GM19468 (cell line): ENCODE results near the gene RALGPS1.

ENCODE experiments used
- ATAC-seq: cut with Tn5 transposase; IDR thresholded peaks from one replicate; pipeline ENCODE4 v1.9.1; 2021; ENCODE audit warnings: mild to moderate bottlenecking, moderate library complexity, moderate number of reproducible peaks; ENCODE audit not compliant: unreplicated experiment; ENCODE audit errors: extremely low read depth

The RALGPS1 gene

DNA sequence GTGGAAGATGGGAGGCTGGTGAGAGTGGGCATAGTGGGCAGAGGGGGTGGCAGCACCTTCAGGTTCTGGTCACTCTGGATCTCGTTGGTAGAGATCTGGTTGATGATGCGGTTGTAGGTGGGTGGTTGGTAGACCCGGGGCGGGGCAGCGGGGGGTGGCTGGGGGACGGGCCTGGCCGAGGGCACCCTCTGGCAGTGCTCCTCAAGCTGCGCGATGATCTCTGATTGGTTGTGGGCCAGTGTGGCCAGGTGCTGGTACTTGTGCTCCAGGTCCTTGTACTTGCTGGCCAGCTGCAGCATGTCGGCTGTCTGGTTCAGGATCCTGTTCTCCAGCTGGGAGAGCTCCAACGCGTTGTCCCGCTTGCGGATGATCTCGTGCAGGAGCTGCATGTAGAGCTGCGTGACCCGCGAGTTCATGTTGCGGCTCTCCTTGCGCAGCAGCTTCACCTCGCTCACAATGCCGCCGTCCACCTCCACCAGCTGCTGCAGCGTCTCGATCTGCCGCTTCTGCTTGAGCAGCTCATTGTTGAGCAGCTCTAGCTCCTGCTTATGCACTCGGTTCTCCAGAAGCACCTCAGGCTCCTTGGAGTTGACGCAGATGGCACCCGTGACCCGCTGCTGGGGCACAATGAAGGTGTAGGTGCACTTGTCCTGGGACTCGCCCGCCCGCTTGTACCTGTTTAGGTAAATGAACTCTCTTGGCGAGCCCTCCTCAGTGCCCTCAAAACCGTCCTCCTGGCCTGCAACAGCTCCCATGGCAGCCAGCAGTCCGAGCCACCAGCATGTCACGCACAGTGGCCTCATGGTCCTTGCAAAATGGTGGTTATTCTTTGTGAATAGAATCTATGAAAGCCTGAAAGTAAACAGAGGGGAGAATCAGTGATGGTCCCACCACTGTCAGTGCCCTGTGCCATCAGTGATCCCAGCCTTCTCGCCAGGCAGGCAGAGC, 193.6 kb downstream of the RALGPS1 start:
- ATAC-seq, result no peak

DNA sequence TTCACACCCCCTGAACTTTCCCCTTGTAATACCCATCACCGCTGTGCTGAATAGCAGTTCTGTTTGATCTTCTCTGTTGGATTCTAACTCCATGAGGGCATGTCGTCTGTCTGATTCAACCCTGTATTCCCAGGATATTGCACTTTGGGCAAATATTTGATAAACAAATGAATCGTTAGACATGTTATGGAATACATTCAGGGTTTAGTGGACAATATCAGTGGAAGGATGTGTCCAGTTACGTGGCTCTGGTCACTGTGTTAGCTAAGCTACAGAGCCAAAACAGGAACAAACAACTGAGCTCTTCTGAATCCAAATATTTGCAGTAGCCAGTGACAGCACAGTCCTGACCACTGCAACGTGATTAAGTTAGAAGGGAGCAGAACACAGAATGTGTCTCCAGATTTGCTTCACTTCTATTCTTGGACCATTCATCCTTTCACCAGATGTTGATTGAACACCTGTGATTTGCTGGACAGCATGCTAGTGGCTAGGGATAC, 194.7 kb downstream of the RALGPS1 start:
- no peak for ATAC-seq

GRCh38 chr9:127112056-127112455, 197.5 kb downstream of the RALGPS1 start:
- ATAC-seq, result no peak

DNA sequence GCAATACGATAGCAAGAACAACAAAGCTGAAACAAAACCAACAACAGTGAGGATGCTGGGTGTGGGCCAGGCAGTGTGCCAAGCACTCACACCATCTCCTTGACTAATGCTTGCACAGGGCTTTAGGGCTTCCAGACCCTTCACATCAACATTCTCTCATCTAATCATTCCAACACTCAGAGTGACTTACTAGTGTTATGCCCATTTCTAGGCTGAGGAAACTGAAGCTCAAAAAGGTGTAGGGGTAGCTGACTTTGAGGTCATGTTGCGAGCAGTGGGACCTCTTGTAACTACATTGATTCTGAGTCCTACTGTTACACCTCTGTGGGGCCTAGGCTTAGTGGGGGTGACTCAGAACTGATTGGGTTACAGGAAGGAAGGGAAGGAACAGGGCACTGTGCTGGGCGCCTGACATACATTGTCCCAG, 198.2 kb downstream of the RALGPS1 start:
- ATAC-seq, result no peak

- no peak for ATAC-seq
Observed at GRCh38 chr9:127113191-127113972, 198.8 kb downstream of the RALGPS1 start.

GRCh38 chr9:127114606-127115005, 200.0 kb downstream of the RALGPS1 start:
- ATAC-seq, result no peak

DNA sequence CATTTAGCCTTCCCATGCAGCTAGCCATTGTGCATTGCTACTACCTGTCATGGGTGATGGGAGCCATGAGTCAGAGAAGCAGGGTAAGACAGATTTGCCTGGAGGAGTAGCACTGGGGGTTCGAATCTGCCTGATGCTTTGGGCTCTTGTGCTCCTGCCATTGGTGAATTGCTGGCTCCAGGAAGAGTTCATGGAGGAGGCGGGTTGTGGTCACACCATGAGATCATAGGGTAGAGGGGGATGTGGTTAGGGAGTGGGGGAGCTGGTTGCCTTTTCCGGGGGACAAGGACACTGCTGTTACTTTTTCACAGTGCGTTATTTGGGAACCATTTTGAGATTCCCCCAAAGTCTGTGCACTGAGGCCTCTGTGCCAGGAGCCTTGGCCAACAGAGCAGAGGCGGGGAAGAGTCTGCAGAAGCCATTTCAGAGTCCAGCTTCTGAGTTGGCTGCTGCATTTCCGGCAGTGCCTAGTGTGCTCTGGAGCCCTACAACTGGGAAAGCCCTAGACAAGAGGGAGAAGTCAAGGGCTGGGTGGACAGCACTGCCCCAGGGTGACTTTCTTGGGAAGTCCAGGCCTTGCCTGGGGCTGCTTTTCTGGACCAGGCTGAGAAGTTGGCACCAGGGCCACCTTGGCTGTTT, 201.6 kb downstream of the RALGPS1 start:
- ATAC-seq, result no peak

DNA sequence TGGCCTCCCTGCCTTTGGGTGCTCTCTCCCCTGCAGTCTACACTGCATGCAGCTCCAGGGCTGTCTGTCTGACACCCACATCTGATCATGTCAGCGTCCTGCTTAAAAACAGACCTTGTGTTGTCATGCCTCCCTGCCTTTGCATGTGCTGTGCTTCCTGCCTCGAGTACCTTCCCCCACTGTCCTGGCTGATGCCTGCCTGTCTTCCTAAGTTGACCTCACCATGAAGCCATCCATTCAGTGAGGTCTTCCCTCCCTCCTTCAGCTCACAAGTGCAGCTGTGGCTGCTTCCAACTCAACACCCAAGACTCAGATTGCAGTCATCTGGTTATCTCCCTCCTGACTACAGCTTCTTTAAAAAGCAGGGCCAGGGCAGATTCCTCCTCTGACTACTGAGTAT, 202.4 kb downstream of the RALGPS1 start:
- ATAC-seq, result no peak

DNA sequence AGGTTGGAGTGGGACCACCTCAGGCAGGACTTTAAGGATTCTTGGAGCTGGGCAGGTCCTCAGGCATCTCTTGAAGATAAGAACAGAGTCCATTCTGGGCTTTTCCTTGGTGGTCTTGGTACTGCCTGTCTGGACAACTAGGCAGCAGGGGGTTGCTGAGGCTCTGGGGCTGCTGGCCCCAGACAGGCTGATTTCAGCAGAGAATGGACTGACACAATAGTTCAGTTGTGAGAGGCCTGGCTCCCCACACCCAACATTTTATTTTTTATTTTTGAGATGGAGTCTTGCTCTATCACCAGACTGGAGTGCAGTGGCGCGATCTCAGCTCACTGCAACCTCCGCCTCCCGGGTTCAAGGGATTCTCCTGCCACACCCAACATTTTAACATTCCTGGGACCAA, 203.2 kb downstream of the RALGPS1 start:
- no peak for ATAC-seq

GRCh38 chr9:127118597-127119319, 204.2 kb downstream of the RALGPS1 start:
- ATAC-seq, result peak; percentile 19

DNA sequence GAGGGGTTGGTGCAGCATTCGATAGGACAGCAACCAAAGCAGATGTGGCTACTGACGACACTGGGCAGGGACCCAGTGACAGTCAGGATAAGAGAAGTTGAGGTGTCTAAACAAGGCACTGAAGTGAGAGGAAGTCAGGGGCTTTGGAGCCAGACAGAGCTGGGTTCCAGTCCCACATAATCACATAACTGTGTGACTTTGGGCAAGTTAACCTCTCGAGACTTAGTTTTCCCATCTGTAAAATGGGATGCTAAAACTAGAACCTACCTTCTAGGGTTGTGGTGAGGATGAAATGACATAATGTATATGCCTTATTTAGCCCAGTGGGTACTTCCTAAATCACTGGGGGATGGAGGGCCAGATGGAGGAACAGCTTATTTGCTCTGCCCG, 204.7 kb downstream of the RALGPS1 start:
- no peak for ATAC-seq

- ATAC-seq, result no peak
Observed at GRCh38 chr9:127121628-127122175, 207.1 kb downstream of the RALGPS1 start.

DNA sequence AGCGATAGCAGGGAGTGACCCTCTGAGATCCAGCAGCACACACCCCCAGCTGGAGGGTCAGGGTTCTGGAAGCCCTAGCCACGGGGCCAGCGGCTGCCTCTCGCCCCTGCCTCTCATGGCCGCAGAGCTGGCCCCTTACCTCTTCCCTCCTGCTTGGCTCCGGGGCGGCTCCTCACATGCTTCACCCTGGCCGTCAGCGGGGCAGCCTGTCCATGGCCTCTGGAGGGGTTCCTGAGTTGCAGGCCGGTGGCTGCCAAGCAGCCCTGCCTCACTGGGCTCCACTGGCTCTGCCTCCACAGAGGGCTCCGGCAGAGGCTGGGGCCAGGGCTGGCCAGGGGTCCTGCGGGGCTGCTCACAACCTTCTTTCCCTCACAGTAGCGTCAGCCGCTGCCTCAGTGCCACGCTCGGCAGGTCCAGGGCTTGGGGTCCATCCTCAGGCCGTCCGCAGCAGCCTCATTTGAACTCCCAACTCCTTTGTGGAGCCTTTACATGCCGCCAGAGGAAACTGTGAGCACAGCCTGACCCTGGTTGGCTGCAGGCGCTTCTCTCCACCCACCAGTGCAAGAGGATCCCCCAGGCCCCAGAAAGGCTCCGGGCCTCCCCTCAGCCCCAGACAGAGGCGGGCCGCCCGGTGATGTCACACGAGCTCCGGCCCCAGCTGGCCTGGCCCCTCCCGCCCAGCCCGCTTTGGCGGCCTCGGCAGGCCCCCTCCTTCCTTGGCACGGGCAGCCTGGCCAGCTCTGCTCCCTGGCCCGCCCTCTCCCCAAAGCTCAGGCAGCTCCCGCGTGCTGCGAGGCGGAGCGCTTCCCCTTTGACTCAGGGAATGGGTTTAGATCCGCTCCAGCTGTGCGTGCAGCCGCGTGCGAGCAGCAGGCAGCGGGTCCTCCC, 207.8 kb downstream of the RALGPS1 start, which contains the start of gene ANGPTL2:
Gene ANGPTL2 (minus strand): TSS at position 460 of the 888 bp plus-strand sequence. CDS start 13,904 bp downstream, outside the sequence.
- ATAC-seq, result no peak

- ATAC-seq, result no peak
Observed at GRCh38 chr9:127123064-127123890, 208.7 kb downstream of the RALGPS1 start.

- ATAC-seq, result no peak
Observed at GRCh38 chr9:127124111-127124531, 209.5 kb downstream of the RALGPS1 start.

DNA sequence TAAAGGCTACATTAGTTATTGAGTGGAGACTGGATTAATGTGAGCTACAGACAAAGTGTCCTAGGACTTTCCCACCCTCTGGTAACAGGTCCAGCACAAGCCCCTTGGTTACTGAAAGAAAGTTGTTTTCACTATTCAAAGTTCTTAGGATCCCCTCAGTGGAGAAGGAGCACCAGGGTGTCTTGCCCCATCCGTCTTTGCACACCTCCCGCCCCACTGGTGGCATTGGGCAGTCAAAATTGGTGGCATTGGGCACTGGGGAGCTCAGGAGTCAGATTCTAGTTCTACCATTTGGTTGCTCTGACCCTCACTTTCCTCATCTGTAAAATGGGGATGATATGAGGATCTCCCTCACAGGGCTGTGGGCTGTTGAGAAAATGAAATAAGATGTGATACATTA, 210.2 kb downstream of the RALGPS1 start:
- no peak for ATAC-seq

- no peak for ATAC-seq
Observed at GRCh38 chr9:127126971-127127370, 212.4 kb downstream of the RALGPS1 start.
